ENCODE results near the gene SPTBN1.

SPTBN1 gene

GRCh38 chr2:54642677-54643430, 186.7 kb downstream of the SPTBN1 start:
- H3K9me3 Mint-ChIP-seq, result no peaks in the 10 kb centered on the region
- H3K27ac Mint-ChIP-seq, result no peak overlapping the region
- H3K4me1 Mint-ChIP-seq (ENCODE audit: low read depth), result peaks cover 9% of the 10 kb centered on the region
- no peak for DNase-seq
- peaks cover 81% of the 10 kb centered on the region for H3K36me3 Mint-ChIP-seq (ENCODE audit: low read depth)
- no peaks in the 10 kb centered on the region for H3K27me3 Mint-ChIP-seq
- H3K4me3 Mint-ChIP-seq, result no peak overlapping the region

- Mint-ChIP-seq H3K9me3 (no peaks in the 10 kb centered on the region), H3K4me3 (no peak overlapping the region), H3K4me1 (ENCODE audit: low read depth) (peaks cover 9% of the 10 kb centered on the region), H3K27me3 (no peaks in the 10 kb centered on the region), H3K36me3 (ENCODE audit: low read depth) (peaks cover 82% of the 10 kb centered on the region), H3K27ac (peak overlapping the region; percentile 11)
- no peak for DNase-seq
Measured at GRCh38 chr2:54644236-54644635, 188.1 kb downstream of the SPTBN1 start.

- peaks cover 91% of the 10 kb centered on the region for H3K36me3 Mint-ChIP-seq (ENCODE audit: low read depth)
- peaks cover 5% of the 10 kb centered on the region for H3K4me1 Mint-ChIP-seq (ENCODE audit: low read depth)
- no peak for DNase-seq
- no peaks in the 10 kb centered on the region for H3K9me3 Mint-ChIP-seq
- no peaks in the 10 kb centered on the region for H3K27me3 Mint-ChIP-seq
- no peak overlapping the region for H3K27ac Mint-ChIP-seq
- H3K4me3 Mint-ChIP-seq, result no peak overlapping the region
Measured at GRCh38 chr2:54646170-54646927, 190.2 kb downstream of the SPTBN1 start.

- peaks cover 95% of the 10 kb centered on the region for H3K36me3 Mint-ChIP-seq (ENCODE audit: low read depth)
- H3K27ac Mint-ChIP-seq, result no peak overlapping the region
- no peaks in the 10 kb centered on the region for H3K9me3 Mint-ChIP-seq
- DNase-seq, result no peak
- no peaks in the 10 kb centered on the region for H3K27me3 Mint-ChIP-seq
- peaks cover 11% of the 10 kb centered on the region for H3K4me1 Mint-ChIP-seq (ENCODE audit: low read depth)
- H3K4me3 Mint-ChIP-seq, result no peak overlapping the region
Measured at GRCh38 chr2:54648256-54648655, 192.1 kb downstream of the SPTBN1 start.

GRCh38 chr2:54649191-54649590, 193.1 kb downstream of the SPTBN1 start:
- Mint-ChIP-seq H3K9me3 (no peaks in the 10 kb centered on the region), H3K36me3 (ENCODE audit: low read depth) (peaks cover 98% of the 10 kb centered on the region), H3K4me1 (ENCODE audit: low read depth) (peaks cover 11% of the 10 kb centered on the region), H3K27me3 (no peaks in the 10 kb centered on the region), H3K27ac (peak overlapping the region; percentile 11), H3K4me3 (no peak overlapping the region)
- DNase-seq, result no peak

GRCh38 chr2:54649633-54650032, 193.5 kb downstream of the SPTBN1 start:
- H3K4me3 Mint-ChIP-seq, result no peak overlapping the region
- no peaks in the 10 kb centered on the region for H3K27me3 Mint-ChIP-seq
- peaks cover 11% of the 10 kb centered on the region for H3K4me1 Mint-ChIP-seq (ENCODE audit: low read depth)
- no peak for DNase-seq
- H3K9me3 Mint-ChIP-seq, result no peaks in the 10 kb centered on the region
- H3K27ac Mint-ChIP-seq, result no peak overlapping the region
- peaks cover 97% of the 10 kb centered on the region for H3K36me3 Mint-ChIP-seq (ENCODE audit: low read depth)

GRCh38 chr2:54650612-54651011, 194.5 kb downstream of the SPTBN1 start:
- Mint-ChIP-seq H3K9me3 (no peaks in the 10 kb centered on the region), H3K36me3 (ENCODE audit: low read depth) (peaks cover 97% of the 10 kb centered on the region), H3K27ac (peak overlapping the region; percentile 13), H3K27me3 (no peaks in the 10 kb centered on the region), H3K4me3 (no peak overlapping the region), H3K4me1 (ENCODE audit: low read depth) (peaks cover 11% of the 10 kb centered on the region)
- DNase-seq, result no peak

- H3K9me3 Mint-ChIP-seq, result no peaks in the 10 kb centered on the region
- peaks cover 11% of the 10 kb centered on the region for H3K4me1 Mint-ChIP-seq (ENCODE audit: low read depth)
- no peak overlapping the region for H3K4me3 Mint-ChIP-seq
- no peak for DNase-seq
- H3K36me3 Mint-ChIP-seq (ENCODE audit: low read depth), result peaks cover 96% of the 10 kb centered on the region
- H3K27ac Mint-ChIP-seq, result no peak overlapping the region
- H3K27me3 Mint-ChIP-seq, result no peaks in the 10 kb centered on the region
Measured at GRCh38 chr2:54651291-54651690, 195.2 kb downstream of the SPTBN1 start.

- DNase-seq, result no peak
- Mint-ChIP-seq H3K9me3 (no peaks in the 10 kb centered on the region), H3K27me3 (no peaks in the 10 kb centered on the region), H3K36me3 (ENCODE audit: low read depth) (peaks cover 92% of the 10 kb centered on the region), H3K4me1 (ENCODE audit: low read depth) (peaks cover 11% of the 10 kb centered on the region), H3K27ac (peak overlapping the region; percentile 60), H3K4me3 (no peak overlapping the region)
Measured at GRCh38 chr2:54652540-54652939, 196.4 kb downstream of the SPTBN1 start.

GRCh38 chr2:54653572-54654204, 197.6 kb downstream of the SPTBN1 start:
- Mint-ChIP-seq H3K27me3 (no peaks in the 10 kb centered on the region), H3K4me1 (ENCODE audit: low read depth) (peaks cover 21% of the 10 kb centered on the region), H3K9me3 (no peaks in the 10 kb centered on the region), H3K4me3 (no peak overlapping the region), H3K27ac (no peak overlapping the region), H3K36me3 (ENCODE audit: low read depth) (peaks cover 91% of the 10 kb centered on the region)
- DNase-seq, result no peak

- Mint-ChIP-seq H3K36me3 (ENCODE audit: low read depth) (peaks cover 91% of the 10 kb centered on the region), H3K27ac (no peak overlapping the region), H3K4me1 (ENCODE audit: low read depth) (peaks cover 24% of the 10 kb centered on the region), H3K4me3 (no peak overlapping the region), H3K9me3 (no peaks in the 10 kb centered on the region), H3K27me3 (no peaks in the 10 kb centered on the region)
- DNase-seq, result no peak
Measured at GRCh38 chr2:54655046-54655809, 199.1 kb downstream of the SPTBN1 start.

- no peaks in the 10 kb centered on the region for H3K27me3 Mint-ChIP-seq
- peaks cover 24% of the 10 kb centered on the region for H3K4me1 Mint-ChIP-seq (ENCODE audit: low read depth)
- H3K36me3 Mint-ChIP-seq (ENCODE audit: low read depth), result peaks cover 93% of the 10 kb centered on the region
- H3K27ac Mint-ChIP-seq, result no peak overlapping the region
- no peak for DNase-seq
- no peak overlapping the region for H3K4me3 Mint-ChIP-seq
- no peaks in the 10 kb centered on the region for H3K9me3 Mint-ChIP-seq
Measured at GRCh38 chr2:54656863-54657262, 200.7 kb downstream of the SPTBN1 start.

GRCh38 chr2:54657664-54658083, 201.5 kb downstream of the SPTBN1 start:
- Mint-ChIP-seq H3K9me3 (no peaks in the 10 kb centered on the region), H3K27ac (peak overlapping the region; percentile 56), H3K4me1 (ENCODE audit: low read depth) (peaks cover 19% of the 10 kb centered on the region), H3K27me3 (no peaks in the 10 kb centered on the region), H3K4me3 (no peak overlapping the region), H3K36me3 (ENCODE audit: low read depth) (peaks cover 93% of the 10 kb centered on the region)
- peak; percentile 58 for DNase-seq

GRCh38 chr2:54658564-54659071, 202.5 kb downstream of the SPTBN1 start:
- Mint-ChIP-seq H3K36me3 (ENCODE audit: low read depth) (peaks cover 92% of the 10 kb centered on the region), H3K4me1 (ENCODE audit: low read depth) (peaks cover 13% of the 10 kb centered on the region), H3K4me3 (no peak overlapping the region), H3K27me3 (no peaks in the 10 kb centered on the region), H3K27ac (peak overlapping the region; percentile 70), H3K9me3 (no peaks in the 10 kb centered on the region)
- no peak for DNase-seq

All from activated T-cell treated with anti-CD3 and anti-CD28 coated beads, Interleukin-2, amount 50 U/mL, for 24 hours (primary cell).